GM12892 (cell line): ENCODE results near the gene ATP1A3.

Source experiments
- POLR2A ChIP-seq: IDR thresholded peaks from 2 replicates; pipeline ENCODE4 v1.6.1; 2011; ENCODE audit warnings: low read depth, low read length, control low read depth
- POLR2AphosphoS5 ChIP-seq: IDR thresholded peaks from 2 replicates; pipeline ENCODE4 v1.6.1; 2011; ENCODE audit warnings: low read depth, low read length, control low read depth
- TAF1 ChIP-seq: IDR thresholded peaks from 2 replicates; pipeline ENCODE4 v1.6.1; 2011; ENCODE audit warnings: low read depth, mild to moderate bottlenecking, control low read depth, low read length, borderline replicate concordance

GRCh38 chr19:41951686-41952172 lies 42.3 kb downstream of the ATP1A3 start:
- TF ChIP-seq POLR2A (no peak), TAF1 (no peak), POLR2AphosphoS5 (no peak)
